Smooth muscle cell (in vitro differentiated cells): ENCODE measurements around the gene FSCN2. TPM values are rescaled to one million over a fixed set of nuclear protein-coding genes. Genes with fewer than 3 reads are reported as not detected.

Source experiments
- DNase-seq: peaks from one replicate; lab custom pipeline; 2025; ENCODE audit not compliant: unreplicated experiment; lab: John Stamatoyannopoulos, UW
- H2AFZ ChIP-seq: fragments of 200-600 bp; sonication (generic); 2 replicates; pipeline ENCODE4 v1.6.0; 2016; ENCODE audit warnings: antibody characterized with exemption, low read depth, mild to moderate bottlenecking
- H3F3A ChIP-seq: fragments of 200-600 bp; sonication (generic); 2 replicates; pipeline ENCODE4 v1.6.0; 2017; ENCODE audit warnings: antibody characterized with exemption, low read depth
- H3K27ac ChIP-seq: fragments of 200-600 bp; sonication (generic); 2 replicates; pipeline ENCODE4 v1.5.1; 2016; ENCODE audit warnings: low read depth, mild to moderate bottlenecking
- H3K27me3 ChIP-seq: fragments of 200-600 bp; sonication (generic); 2 replicates; pipeline ENCODE4 v1.6.1; 2016; ENCODE audit warnings: low read depth, mild to moderate bottlenecking
- H3K36me3 ChIP-seq: fragments of 200-600 bp; sonication (generic); 2 replicates; pipeline ENCODE4 v1.5.1; 2016; ENCODE audit warnings: low read depth
- H3K4me1 ChIP-seq: fragments of 200-600 bp; sonication (generic); 2 replicates; pipeline ENCODE4 v1.5.1; 2016; ENCODE audit warnings: low read depth
- H3K4me2 ChIP-seq: fragments of 200-600 bp; sonication (generic); 2 replicates; pipeline ENCODE4 v1.6.0; 2016; ENCODE audit warnings: mild to moderate bottlenecking
- H3K4me3 ChIP-seq: fragments of 200-600 bp; sonication (generic); 2 replicates; pipeline ENCODE4 v1.5.1; 2016; ENCODE audit warnings: mild to moderate bottlenecking
- H3K79me2 ChIP-seq: fragments of 200-600 bp; sonication (generic); 2 replicates; pipeline ENCODE4 v1.6.0; 2016; ENCODE audit warnings: low read depth, mild to moderate bottlenecking
- H3K9ac ChIP-seq: fragments of 200-600 bp; sonication (generic); 2 replicates; pipeline ENCODE4 v1.6.0; 2016; ENCODE audit warnings: low read depth
- H3K9me3 ChIP-seq: fragments of 200-600 bp; sonication (generic); replicated peaks from 2 replicates; pipeline ENCODE4 v1.5.1; 2016; ENCODE audit warnings: low read depth
- H4K20me1 ChIP-seq: fragments of 200-600 bp; sonication (generic); 2 replicates; pipeline ENCODE4 v1.6.0; 2016; ENCODE audit warnings: low read depth
- WGBS: methylation state at CpG from one replicate; pipeline ENCODE4 v1.1.7; 2016; ENCODE audit warnings: low lambda C conversion rate; 5-methylcytosine and 5-hydroxymethylcytosine counted together
- polyA plus RNA-seq: library from polyadenylated mRNA; unstranded; fragments of >200 nt; fragmentation: Nextera tagmentation; extraction: Ambion mirVana; gene quantifications from 2 replicates; pipeline ENCODE4 v1.2.1, GENCODE V29; 2016
- total RNA-seq: library from RNA; depleted of rRNA; stranded (reverse); fragments of >200 nt; gene quantifications from 2 replicates; pipeline ENCODE4 v1.2.3, GENCODE V29; 2014
- TF ChIP-seq, protein P1 (sequence below): fragments of 200-600 bp; sonication (generic); IDR thresholded peaks from 2 replicates; pipeline ENCODE4 v1.5.1; 2017; ENCODE audit warnings: borderline replicate concordance, mild to moderate bottlenecking, antibody characterized with exemption; ENCODE audit not compliant: insufficient read depth, poor library complexity, severe bottlenecking

FSCN2 gene
- total and polyA plus RNA-seq, 2 experiments from 2014 or later: 0.63 to 0.72 TPM

DNA sequence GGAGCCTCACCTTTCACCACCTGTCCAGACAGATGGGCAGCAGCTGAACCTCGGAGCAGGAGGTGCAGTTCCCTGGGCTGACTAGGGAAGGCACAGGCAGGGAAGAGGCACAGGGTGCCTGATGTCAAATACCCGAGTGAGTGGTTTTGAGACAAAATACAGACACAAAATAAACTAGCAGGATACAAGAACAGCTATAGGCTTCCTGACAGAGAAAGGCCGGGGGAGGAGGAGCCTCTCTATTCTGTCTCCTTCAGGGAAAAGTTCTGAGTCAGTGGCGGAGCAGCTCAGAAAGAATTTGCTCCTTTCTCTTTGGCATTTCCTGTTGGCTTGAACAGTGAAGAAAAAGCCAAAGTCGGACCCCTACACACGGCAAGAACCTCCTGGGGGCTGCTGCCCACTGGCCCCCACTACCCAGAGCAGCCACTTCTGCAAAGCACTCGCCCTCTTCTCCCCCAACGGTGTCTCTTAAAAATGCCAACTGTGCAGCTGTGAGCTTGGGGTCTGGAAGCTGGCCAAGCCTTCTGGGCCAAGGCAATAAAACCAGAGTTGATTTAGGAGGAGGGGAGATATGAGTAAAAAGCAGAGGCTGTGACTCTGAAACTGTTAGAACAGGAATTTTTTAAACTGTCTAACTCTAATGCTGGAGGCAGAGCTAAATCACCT, 38.4 kb downstream of the FSCN2 start:
- Histone ChIP-seq H4K20me1 (no peaks in the 10 kb centered on the region), H3K79me2 (peaks cover 10% of the 10 kb centered on the region), H3K36me3 (no peaks in the 10 kb centered on the region), H3K9me3 (no peaks in the 10 kb centered on the region), H3K27ac (peak overlapping the region; percentile 95), H3K4me2 (peak overlapping the region; percentile 78), H3K9ac (peak overlapping the region; percentile 72), H3F3A (peaks cover 54% of the 10 kb centered on the region), H3K4me1 (peaks cover 19% of the 10 kb centered on the region), H2AFZ (no peak overlapping the region), H3K4me3 (peak overlapping the region; percentile 29), H3K27me3 (no peaks in the 10 kb centered on the region)
- peak; percentile 86 for DNase-seq
- TF ChIP-seq, protein P1, sequence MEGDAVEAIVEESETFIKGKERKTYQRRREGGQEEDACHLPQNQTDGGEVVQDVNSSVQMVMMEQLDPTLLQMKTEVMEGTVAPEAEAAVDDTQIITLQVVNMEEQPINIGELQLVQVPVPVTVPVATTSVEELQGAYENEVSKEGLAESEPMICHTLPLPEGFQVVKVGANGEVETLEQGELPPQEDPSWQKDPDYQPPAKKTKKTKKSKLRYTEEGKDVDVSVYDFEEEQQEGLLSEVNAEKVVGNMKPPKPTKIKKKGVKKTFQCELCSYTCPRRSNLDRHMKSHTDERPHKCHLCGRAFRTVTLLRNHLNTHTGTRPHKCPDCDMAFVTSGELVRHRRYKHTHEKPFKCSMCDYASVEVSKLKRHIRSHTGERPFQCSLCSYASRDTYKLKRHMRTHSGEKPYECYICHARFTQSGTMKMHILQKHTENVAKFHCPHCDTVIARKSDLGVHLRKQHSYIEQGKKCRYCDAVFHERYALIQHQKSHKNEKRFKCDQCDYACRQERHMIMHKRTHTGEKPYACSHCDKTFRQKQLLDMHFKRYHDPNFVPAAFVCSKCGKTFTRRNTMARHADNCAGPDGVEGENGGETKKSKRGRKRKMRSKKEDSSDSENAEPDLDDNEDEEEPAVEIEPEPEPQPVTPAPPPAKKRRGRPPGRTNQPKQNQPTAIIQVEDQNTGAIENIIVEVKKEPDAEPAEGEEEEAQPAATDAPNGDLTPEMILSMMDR: no peak
- WGBS: 4% methylated on average over 8 of the region's 8 CpGs

DNA sequence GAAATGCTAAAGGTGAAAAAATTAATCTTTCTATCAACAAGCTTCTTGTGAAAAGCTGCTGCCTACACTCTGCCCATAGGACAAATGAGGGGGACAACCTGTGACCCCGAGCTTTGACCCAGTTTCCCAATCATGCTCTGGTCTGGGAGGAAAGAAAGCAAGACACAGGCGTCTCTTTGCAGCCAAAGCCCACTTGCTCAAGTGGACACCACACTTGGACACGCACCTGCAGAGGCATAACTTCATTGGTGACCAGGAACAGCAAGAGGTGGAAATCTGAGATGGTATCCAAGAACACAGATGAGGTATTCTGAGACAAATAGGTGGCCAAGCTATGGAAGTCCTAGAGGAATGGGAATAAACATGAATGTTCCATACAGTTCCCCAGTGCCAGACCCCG, 39.0 kb downstream of the FSCN2 start:
- TF ChIP-seq, protein P1: no peak
- Histone ChIP-seq H3K4me2 (peak overlapping the region; percentile 78), H3K9ac (peak overlapping the region; percentile 11), H3K79me2 (peaks cover 5% of the 10 kb centered on the region), H3K4me1 (peaks cover 19% of the 10 kb centered on the region), H3K27ac (peak overlapping the region; percentile 95), H4K20me1 (no peaks in the 10 kb centered on the region), H3F3A (peaks cover 50% of the 10 kb centered on the region), H3K4me3 (peak overlapping the region; percentile 29), H3K9me3 (no peaks in the 10 kb centered on the region), H2AFZ (no peak overlapping the region), H3K36me3 (no peaks in the 10 kb centered on the region), H3K27me3 (no peaks in the 10 kb centered on the region)
- no peak for DNase-seq
- WGBS: 76% methylated on average over 4 of the region's 4 CpGs

DNA sequence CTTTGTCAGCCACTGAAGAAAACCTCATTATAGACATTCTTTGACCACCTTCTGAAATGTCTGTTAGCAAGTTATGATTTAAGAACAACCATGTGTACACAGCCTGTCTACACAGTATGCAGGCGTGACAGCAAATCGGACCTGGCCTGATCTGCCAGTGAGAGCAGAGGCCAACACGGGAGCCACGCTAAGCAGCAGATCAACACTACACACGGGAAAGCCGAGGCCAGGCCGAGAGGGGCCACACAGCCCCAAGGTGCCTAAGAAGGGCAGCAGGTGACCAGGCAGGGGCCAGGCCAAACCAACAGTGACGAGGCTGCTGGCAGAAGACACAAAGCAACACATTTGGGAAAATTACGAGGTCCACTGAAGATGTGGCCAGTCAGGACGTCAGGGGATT, 40.2 kb downstream of the FSCN2 start:
- peak overlapping the region; percentile 78 for H3K4me2 ChIP-seq
- DNase-seq: no peak
- 87% methylated on average over 10 of the region's 10 CpGs for WGBS

More for the DNA sequence above, 40.2 kb downstream of the FSCN2 start:
- peaks cover 19% of the 10 kb centered on the region for H3K4me1 ChIP-seq
- H3K9ac ChIP-seq: peak overlapping the region; percentile 25
- H3K27me3 ChIP-seq: no peaks in the 10 kb centered on the region
- H2AFZ ChIP-seq: no peak overlapping the region
- H3K79me2 ChIP-seq: peaks cover 9% of the 10 kb centered on the region
- no peak overlapping the region for H3K4me3 ChIP-seq
- H3K36me3 ChIP-seq: no peaks in the 10 kb centered on the region
- no peaks in the 10 kb centered on the region for H4K20me1 ChIP-seq
- peaks cover 48% of the 10 kb centered on the region for H3F3A ChIP-seq
- peak overlapping the region; percentile 95 for H3K27ac ChIP-seq
- TF ChIP-seq, protein P1: no peak
- H3K9me3 ChIP-seq: no peaks in the 10 kb centered on the region
